ENCODE results near the gene FLOT2.

FLOT2 gene

DNA sequence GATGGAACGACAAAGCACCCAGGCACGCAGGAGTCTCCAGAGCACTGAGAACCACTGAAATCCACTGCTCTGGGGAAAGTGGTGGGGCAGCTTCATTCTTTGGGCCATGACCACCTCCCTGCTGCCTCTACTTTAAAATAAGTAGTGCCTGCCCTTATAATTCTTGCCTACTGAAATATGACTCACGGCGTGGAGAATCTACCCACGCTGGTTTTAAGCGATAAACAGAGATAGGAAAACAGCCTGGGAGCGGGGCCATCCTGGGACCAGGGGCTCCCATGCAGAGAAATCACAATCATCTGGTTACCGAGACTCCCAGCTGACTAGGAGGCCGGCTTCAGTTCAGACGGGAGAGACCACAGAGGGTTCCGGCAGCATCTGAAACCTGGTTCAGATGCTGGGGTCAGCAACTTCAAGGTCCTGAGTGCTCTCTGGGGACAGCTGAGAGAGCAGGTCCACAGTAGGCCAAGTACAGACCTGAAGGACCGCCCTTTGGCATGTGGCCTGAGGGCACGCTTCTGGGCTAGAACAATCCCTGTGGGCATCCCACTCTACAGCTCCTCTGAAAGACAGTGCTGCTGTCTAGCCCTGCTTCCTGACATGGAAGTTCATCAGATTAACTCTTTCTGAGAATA lies 14.0 kb upstream of the FLOT2 start:
- DNase-seq (ENCODE audit: low read depth, low spot score) = no peak
- H3K4me3 ChIP-seq (ENCODE audit: low read depth, low read length) = no peak overlapping the region
- ChIA-PET CTCF (interaction anchor here (1.3 to 8.9 kb wide), 8 partner anchors 7 to 205 kb away, joined by 3 to 89 read pairs (median 12); partner anchors contain the start of genes DHRS13, FLOT2, NEK8 and TLCD1), POLR2A (interaction anchor here (0.6 kb wide), 1 partner anchor 34 kb away, joined by 4 read pairs; no protein-coding TSS in a partner anchor)
- TF ChIP-seq, protein P1, sequence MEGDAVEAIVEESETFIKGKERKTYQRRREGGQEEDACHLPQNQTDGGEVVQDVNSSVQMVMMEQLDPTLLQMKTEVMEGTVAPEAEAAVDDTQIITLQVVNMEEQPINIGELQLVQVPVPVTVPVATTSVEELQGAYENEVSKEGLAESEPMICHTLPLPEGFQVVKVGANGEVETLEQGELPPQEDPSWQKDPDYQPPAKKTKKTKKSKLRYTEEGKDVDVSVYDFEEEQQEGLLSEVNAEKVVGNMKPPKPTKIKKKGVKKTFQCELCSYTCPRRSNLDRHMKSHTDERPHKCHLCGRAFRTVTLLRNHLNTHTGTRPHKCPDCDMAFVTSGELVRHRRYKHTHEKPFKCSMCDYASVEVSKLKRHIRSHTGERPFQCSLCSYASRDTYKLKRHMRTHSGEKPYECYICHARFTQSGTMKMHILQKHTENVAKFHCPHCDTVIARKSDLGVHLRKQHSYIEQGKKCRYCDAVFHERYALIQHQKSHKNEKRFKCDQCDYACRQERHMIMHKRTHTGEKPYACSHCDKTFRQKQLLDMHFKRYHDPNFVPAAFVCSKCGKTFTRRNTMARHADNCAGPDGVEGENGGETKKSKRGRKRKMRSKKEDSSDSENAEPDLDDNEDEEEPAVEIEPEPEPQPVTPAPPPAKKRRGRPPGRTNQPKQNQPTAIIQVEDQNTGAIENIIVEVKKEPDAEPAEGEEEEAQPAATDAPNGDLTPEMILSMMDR (IDR thresholded peaks at IDR 0.05; ENCODE audit: insufficient read depth, low read length, missing control alignments) = no peak

DNA sequence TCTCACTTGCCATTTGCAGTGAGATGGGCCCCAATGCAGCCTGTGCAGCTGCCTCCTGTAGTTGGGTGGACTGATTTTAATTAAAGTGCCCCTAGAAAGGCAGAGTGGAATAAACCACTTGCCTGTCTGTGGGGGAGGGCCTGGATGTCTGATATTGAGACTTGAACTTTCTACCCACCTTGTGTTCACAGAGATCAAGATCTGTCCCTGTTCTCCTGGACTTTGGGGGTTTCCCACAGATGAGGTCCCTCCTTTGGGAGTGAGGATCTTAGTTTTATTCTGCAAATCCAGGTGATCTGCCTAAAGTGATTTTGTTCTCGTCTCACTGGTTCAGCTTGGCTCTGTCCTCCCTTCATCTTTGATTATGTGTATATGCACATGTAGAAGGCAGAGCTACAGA lies 13.0 kb upstream of the FLOT2 start:
- CTCF ChIA-PET = interaction anchor here (0.6 to 8.9 kb wide), 14 partner anchors 8 to 214 kb away, joined by 3 to 89 read pairs (median 4); partner anchors contain the start of genes DHRS13, FLOT2, NEK8 and TLCD1
- H3K4me3 ChIP-seq (ENCODE audit: low read depth, low read length) = no peak overlapping the region
- TF ChIP-seq, protein P1 (IDR thresholded peaks at IDR 0.05; ENCODE audit: insufficient read depth, low read length, missing control alignments) = no peak
- no peak for DNase-seq (ENCODE audit: low read depth, low spot score)
- POLR2A ChIA-PET = interaction anchor here (0.6 kb wide), 1 partner anchor 34 kb away, joined by 4 read pairs; no protein-coding TSS in a partner anchor

DNA sequence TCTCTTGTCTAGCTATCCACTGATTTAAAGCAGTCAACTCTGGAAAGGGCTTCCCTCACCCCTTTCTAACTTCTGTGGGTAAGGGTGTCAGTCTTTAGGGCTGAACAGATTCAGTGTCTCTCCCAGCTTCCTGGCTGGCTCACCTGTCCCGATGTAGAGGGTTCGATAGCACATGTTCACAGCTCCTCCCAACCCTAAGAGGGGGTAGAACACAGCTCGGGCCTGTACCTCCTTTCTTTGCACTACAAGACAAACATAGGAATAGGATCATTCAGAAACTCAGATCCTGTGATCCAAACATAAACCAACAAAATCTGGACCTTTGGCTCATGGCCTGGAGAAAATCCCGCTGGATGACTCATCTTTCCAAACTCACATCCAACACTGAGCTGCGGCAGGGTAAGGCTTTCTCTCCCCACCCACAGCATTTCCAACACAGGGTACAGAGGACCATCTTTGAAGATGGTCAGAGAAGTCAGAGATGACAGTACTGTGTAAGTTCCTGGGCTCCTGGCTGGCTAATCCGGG lies 11.2 kb upstream of the FLOT2 start:
- DNase-seq (ENCODE audit: low read depth, low spot score) = no peak
- TF ChIP-seq, protein P1 (IDR thresholded peaks at IDR 0.05; ENCODE audit: insufficient read depth, low read length, missing control alignments) = no peak
- ChIA-PET CTCF (interaction anchor here (1.1 to 8.9 kb wide), 9 partner anchors 10 to 208 kb away, joined by 4 to 89 read pairs (median 11); partner anchors contain the start of genes FLOT2, NEK8 and TLCD1), POLR2A (no interaction called here)
- no peak overlapping the region for H3K4me3 ChIP-seq (ENCODE audit: low read depth, low read length)

DNA sequence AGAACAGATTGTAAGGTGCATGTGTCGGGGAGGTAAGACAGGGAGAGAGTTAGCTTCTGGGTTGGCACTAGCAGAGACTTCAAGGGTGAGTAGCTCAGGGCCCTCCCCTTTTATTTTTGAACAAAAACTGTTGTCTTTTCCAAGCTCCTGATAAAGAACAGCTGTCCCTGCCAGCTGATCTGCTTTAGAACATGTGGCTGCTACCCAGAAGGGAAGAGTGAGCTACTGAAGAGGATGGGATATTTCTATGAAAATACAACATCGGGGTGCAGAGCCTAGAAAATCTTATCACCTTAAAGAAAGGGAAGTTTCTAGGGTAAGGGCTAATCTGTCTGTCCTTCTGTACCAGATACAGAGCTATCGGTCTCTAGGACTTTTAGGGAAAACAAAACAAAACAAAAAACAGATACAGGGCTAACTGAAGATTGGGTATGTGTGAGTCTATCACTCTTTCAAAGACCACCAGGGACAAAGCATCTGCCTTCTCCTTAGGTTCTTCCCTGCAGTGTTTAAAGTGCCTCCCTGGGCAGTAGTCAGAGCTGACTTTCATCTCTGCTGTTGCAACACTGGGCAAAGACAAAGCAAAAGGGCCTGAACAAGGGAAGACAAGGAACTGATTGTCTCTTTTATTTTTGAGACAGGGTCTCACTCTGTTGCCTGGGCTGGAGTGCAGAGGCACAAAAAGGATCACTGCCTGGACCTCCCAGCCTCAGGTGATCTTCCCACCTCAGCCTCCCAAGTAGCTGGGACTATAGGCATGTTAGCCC lies 10.4 kb upstream of the FLOT2 start:
- TF ChIP-seq, protein P1 (IDR thresholded peaks at IDR 0.05; ENCODE audit: insufficient read depth, low read length, missing control alignments) = no peak
- CTCF ChIA-PET = interaction anchor here (1.0 to 8.9 kb wide), 11 partner anchors 8 to 209 kb away, joined by 4 to 89 read pairs (median 11); partner anchors contain the start of genes FLOT2, NEK8 and TLCD1
- DNase-seq (ENCODE audit: low read depth, low spot score) = no peak
- POLR2A ChIA-PET = interaction anchor here (0.6 to 1.4 kb wide), 2 partner anchors 156 to 181 kb away, joined by 3 read pairs; no protein-coding TSS in a partner anchor
- no peak overlapping the region for H3K4me3 ChIP-seq (ENCODE audit: low read depth, low read length)

DNA sequence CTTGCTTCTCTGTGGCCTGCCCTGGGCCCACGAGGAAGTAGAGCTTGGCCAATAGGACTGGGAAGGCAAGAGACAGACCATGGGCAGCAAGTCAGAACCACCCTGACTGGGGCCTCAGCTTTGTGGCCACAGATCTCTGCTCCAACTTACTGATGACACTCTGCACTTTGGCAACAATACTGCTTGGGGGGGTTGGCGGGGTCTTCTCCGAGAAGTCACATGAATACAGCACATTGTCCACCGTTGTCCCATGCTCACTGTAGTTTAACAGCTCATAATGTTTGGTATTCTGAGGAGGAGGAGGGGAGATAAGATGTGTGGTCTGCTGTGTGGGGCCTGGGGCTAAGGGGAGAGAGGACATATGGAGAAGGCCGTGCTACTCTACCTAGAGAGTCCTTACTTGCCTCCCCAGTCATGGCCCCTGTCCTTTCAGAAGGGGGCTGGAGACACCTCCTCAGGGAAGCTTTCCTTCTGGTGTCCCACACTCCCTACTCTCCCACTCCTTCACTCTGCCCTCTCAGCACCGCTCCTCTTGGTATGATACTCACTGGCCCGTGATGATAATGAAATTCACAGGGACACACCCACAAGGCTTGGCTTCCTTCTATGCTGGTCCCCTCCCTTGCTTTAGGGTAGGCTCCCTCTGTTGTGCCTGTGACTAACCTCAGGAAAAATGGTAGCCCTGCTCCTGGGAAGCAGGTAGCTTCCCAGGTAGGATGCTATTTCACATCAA lies 9.3 kb upstream of the FLOT2 start:
- TF ChIP-seq, protein P1 (IDR thresholded peaks at IDR 0.05; ENCODE audit: insufficient read depth, low read length, missing control alignments) = no peak
- no peak overlapping the region for H3K4me3 ChIP-seq (ENCODE audit: low read depth, low read length)
- CTCF ChIA-PET = interaction anchor here (1.0 to 8.9 kb wide), 9 partner anchors 9 to 179 kb away, joined by 3 to 89 read pairs (median 11); partner anchors contain the start of genes FLOT2, NEK8 and TLCD1
- POLR2A ChIA-PET = interaction anchor here (1.4 kb wide), 1 partner anchor 180 kb away, joined by 3 read pairs; no protein-coding TSS in a partner anchor
- no peak for DNase-seq (ENCODE audit: low read depth, low spot score)
